GM12878 (cell line): ENCODE results near the gene MAPRE2. TPM values are rescaled to one million over a fixed set of nuclear protein-coding genes. Genes with fewer than 3 reads are reported as not detected.
A peak's percentile ranks its signal among the peaks of the same experiment; 100 is the strongest.

ENCODE experiments used
- ATAC-seq: fragments of 200-7000 bp; cut with Tn5 transposase; 3 replicates; pipeline ENCODE4 v1.9.1; 2020; ENCODE audit warnings: mild to moderate bottlenecking, moderate library complexity
- BruUV-seq: library from RNA; stranded (reverse); fragments of 400-500 nt; replicated peaks from 2 replicates; lab custom pipeline; 2021; lab: Mats Ljungman, UMichigan
- CTCF ChIA-PET: fragments of 300-600 bp; sonication (Branson Sonifier 250); formaldehyde crosslinking; extraction: SDS; loops from one replicate; lab custom pipeline; 2021; ENCODE audit warnings: inconsistent platforms; lab: Yijun Ruan, JAX
- POLR2A ChIA-PET: fragments of 350-600 bp; formaldehyde crosslinking; extraction: SDS; loops from one replicate; lab custom pipeline; 2021; ENCODE audit warnings: inconsistent platforms; lab: Charles Lee
- RAD21 ChIA-PET: fragments of 300-600 bp; sonication (Branson Sonifier 250); formaldehyde crosslinking; loops from one replicate; lab custom pipeline; 2023; ENCODE audit warnings: antibody characterized with exemption; ENCODE audit not compliant: unreplicated experiment; lab: Charles Lee
- SMC1A ChIA-PET: fragments of 300-600 bp; sonication (Branson Sonifier 250); formaldehyde crosslinking; loops from one replicate; lab custom pipeline; 2023; ENCODE audit not compliant: unreplicated experiment, uncharacterized antibody; lab: Charles Lee
- DNase-seq: peaks from one replicate; pipeline ENCODE4 v3.0.0-alpha.2; 2011; ENCODE audit warnings: low read depth, low spot score
- FAIRE-seq: peaks from 3 replicates; lab custom pipeline; 2011; peaks lifted over from hg19 to GRCh38; lab: Jason Lieb, UNC
- H2AFZ ChIP-seq: 2 replicates; pipeline ENCODE4 v1.6.0; 2011; ENCODE audit warnings: low read depth, low read length, control low read depth; ENCODE audit not compliant: control insufficient read depth
- H3K27ac ChIP-seq: 2 replicates; pipeline ENCODE4 v1.5.1; 2011; ENCODE audit warnings: control low read depth; ENCODE audit not compliant: control insufficient read depth, insufficient read depth
- H3K27me3 ChIP-seq, 2 experiments: replicated peaks in 1 of 2; 2 replicates each; pipeline versions ENCODE4 v1.6.0 to v1.6.1; 2011; ENCODE audit warnings: low read length in 1 of 2; ENCODE audit not compliant: control insufficient read depth in 2 of 2, insufficient read depth in 2 of 2
- H3K36me3 ChIP-seq, 2 experiments: 2 replicates each; pipeline ENCODE4 v1.5.1; 2011; ENCODE audit warnings: low read length in 1 of 2; ENCODE audit not compliant: control insufficient read depth in 2 of 2, insufficient read depth in 2 of 2
- H3K4me1 ChIP-seq: 2 replicates; pipeline ENCODE4 v1.6.1; 2011; ENCODE audit warnings: mild to moderate bottlenecking, low read length, moderate library complexity, mixed read lengths; ENCODE audit not compliant: control insufficient read depth, insufficient read depth
- H3K4me2 ChIP-seq: 2 replicates; pipeline ENCODE4 v1.6.0; 2011; ENCODE audit warnings: control low read depth; ENCODE audit not compliant: control insufficient read depth, insufficient read depth
- H3K4me3 ChIP-seq: fragments of 200-600 bp; sonication (generic); 2 replicates; pipeline ENCODE4 v1.5.1; 2016
- H3K79me2 ChIP-seq: 2 replicates; pipeline ENCODE4 v1.6.0; 2011; ENCODE audit warnings: low read length; ENCODE audit not compliant: control insufficient read depth, insufficient read depth
- H3K9ac ChIP-seq: 2 replicates; pipeline ENCODE4 v1.8.0; 2011; ENCODE audit warnings: low read length, control low read depth, mixed read lengths; ENCODE audit not compliant: control insufficient read depth, insufficient read depth
- H3K9me3 ChIP-seq: replicated peaks from 3 replicates; pipeline ENCODE4 v1.5.1; 2011; ENCODE audit warnings: mild to moderate bottlenecking, low read length; ENCODE audit not compliant: control insufficient read depth, insufficient read depth
- H4K20me1 ChIP-seq: 2 replicates; pipeline ENCODE4 v1.6.0; 2011; ENCODE audit not compliant: control insufficient read depth, insufficient read depth
- BRCA1 ChIP-seq: IDR thresholded peaks from 2 replicates; pipeline ENCODE4 v1.6.1; 2011; ENCODE audit warnings: low read depth, low read length, improper control_type of control experiment
- CBFB ChIP-seq: IDR thresholded peaks from 2 replicates; pipeline ENCODE4 v1.6.1; 2016; ENCODE audit warnings: antibody characterized with exemption, low read depth
- EED ChIP-seq: sonication (generic); IDR thresholded peaks from 2 replicates; pipeline ENCODE4 v1.6.1; 2016; ENCODE audit warnings: antibody characterized with exemption, low read depth
- FOS ChIP-seq: IDR thresholded peaks from 3 replicates; pipeline ENCODE4 v1.6.1; 2011; ENCODE audit warnings: borderline replicate concordance; ENCODE audit not compliant: insufficient read length; ENCODE audit errors: extremely low read depth
- IKZF1 ChIP-seq: fragments of 450-650 bp; conservative IDR thresholded peaks from 2 replicates; pipeline ENCODE4 v1.6.1; 2017; ENCODE audit warnings: antibody characterized with exemption, mild to moderate bottlenecking
- JUNB ChIP-seq: IDR thresholded peaks from 2 replicates; pipeline ENCODE4 v1.6.1; 2016; ENCODE audit warnings: antibody characterized with exemption, mild to moderate bottlenecking
- LARP7 ChIP-seq: fragments of 450-650 bp; IDR thresholded peaks from 2 replicates; pipeline ENCODE4 v1.6.1; 2017; ENCODE audit warnings: mild to moderate bottlenecking
- MTA3 ChIP-seq: IDR thresholded peaks from 2 replicates; pipeline ENCODE4 v1.6.1; 2012; ENCODE audit warnings: low read length, inconsistent platforms, borderline replicate concordance
- NFIC ChIP-seq: IDR thresholded peaks from 2 replicates; pipeline ENCODE4 v1.6.1; 2012; ENCODE audit warnings: low read depth, mild to moderate bottlenecking, inconsistent platforms, low read length, moderate library complexity
- NRF1 ChIP-seq: conservative IDR thresholded peaks from 2 replicates; pipeline ENCODE4 v1.6.1; 2011; ENCODE audit warnings: mild to moderate bottlenecking, low read depth, low read length, improper control_type of control experiment
- POLR2A ChIP-seq: IDR thresholded peaks from 2 replicates; pipeline ENCODE4 v1.6.1; 2011; ENCODE audit warnings: low read depth, mild to moderate bottlenecking, low read length
- RBBP5 ChIP-seq: fragments of 200-600 bp; sonication (generic); conservative IDR thresholded peaks from 2 replicates; pipeline ENCODE4 v1.6.1; 2016
- RUNX3 ChIP-seq: IDR thresholded peaks from 2 replicates; pipeline ENCODE4 v1.6.1; 2012; ENCODE audit warnings: low read length, inconsistent platforms
- SMC3 ChIP-seq: IDR thresholded peaks from 2 replicates; pipeline ENCODE4 v1.6.1; 2011; ENCODE audit warnings: low read length, improper control_type of control experiment, borderline replicate concordance
- SPI1 ChIP-seq: IDR thresholded peaks from 2 replicates; pipeline ENCODE4 v1.6.1; 2011; ENCODE audit warnings: low read depth, mild to moderate bottlenecking, low read length, moderate library complexity, borderline replicate concordance; ENCODE audit not compliant: insufficient read depth
- ZNF622 ChIP-seq: fragments of 450-650 bp; IDR thresholded peaks from 2 replicates; pipeline ENCODE4 v1.6.1; 2017; ENCODE audit warnings: mild to moderate bottlenecking, inconsistent platforms
- ZNF687 ChIP-seq: fragments of 450-650 bp; IDR thresholded peaks from 2 replicates; pipeline ENCODE4 v1.6.1; 2017; ENCODE audit warnings: mild to moderate bottlenecking, moderate library complexity
- ZSCAN29 ChIP-seq: fragments of 450-650 bp; IDR thresholded peaks from 2 replicates; pipeline ENCODE4 v1.6.1; 2017; ENCODE audit warnings: mild to moderate bottlenecking, moderate library complexity
- ZZZ3 ChIP-seq: IDR thresholded peaks from 2 replicates; pipeline ENCODE4 v1.6.1; 2011; ENCODE audit warnings: low read depth; ENCODE audit not compliant: control insufficient read depth, insufficient read length
- WGBS: methylation state at CpG from one replicate; pipeline ENCODE4 v1.1.6; 2016; ENCODE audit warnings: low lambda C conversion rate; ENCODE audit not compliant: insufficient replicate concordance, insufficient coverage; ENCODE audit errors: missing lambda C conversion rate; 5-methylcytosine and 5-hydroxymethylcytosine counted together
- in situ Hi-C: fragments of 300-500 bp; cut with MboI; formaldehyde crosslinking; loops from 9 replicates; pipeline ENCODE4 v1.14.3; 2018; ENCODE audit warnings: mixed read lengths
- intact Hi-C: fragments of 100-400 bp; cut with micrococcal nuclease; formaldehyde crosslinking; loops from one replicate; pipeline ENCODE4 v1.14.2; 2022; ENCODE audit not compliant: unreplicated experiment
- polyA plus RNA-seq, 11 experiments: library from polyadenylated mRNA; depleted of rRNA in 4 of 11; unstranded in 6 of 11; stranded (reverse) in 5 of 11; fragments of >200 nt; fragmentation: Nextera tagmentation in 4 of 11; fragmentation: Illumina TruSeq in 1 of 11; extraction: Ambion mirVana in 4 of 11; extraction: Trizol in 1 of 11; gene quantifications; 1 replicate in 1 of 11; 2 replicates in 10 of 11; pipeline versions ENCODE4 v1.2.1 to v1.2.3, GENCODE V29; 2011 to 2016; ENCODE audit warnings: inconsistent platforms in 2 of 11, missing spikeins in 2 of 11, low read depth in 1 of 11
- total RNA-seq, 4 experiments: library from RNA; depleted of rRNA in 3 of 4; stranded (reverse); fragments of >200 nt in 3 of 4; fragmentation: Illumina TruSeq in 1 of 4; extraction: Trizol in 1 of 4; gene quantifications; 2 replicates each; pipeline versions ENCODE4 v1.2.1 to v1.2.3, GENCODE V29; 2013 to 2021
- TF ChIP-seq, protein P1 (sequence below): IDR thresholded peaks from 2 replicates; pipeline ENCODE4 v1.6.1; 2011; ENCODE audit warnings: low read depth, low read length, improper control_type of control experiment, borderline replicate concordance
- TF ChIP-seq, protein P2 (sequence below): IDR thresholded peaks from 2 replicates; pipeline ENCODE4 v1.6.1; 2012; ENCODE audit warnings: low read length, inconsistent platforms

MAPRE2 gene
- total and polyA plus RNA-seq, 10 of the 15 experiments (the other 5 are each of a cell fraction or from before 2014, with no cell fraction given): 11.0 to 50.6 (median 24.0) TPM

- Histone ChIP-seq H3K9ac (no peak overlapping the region), H3K36me3 (no peaks in the 10 kb centered on the region), H3K4me1 (0 out of 2 replicates have a peak, but pooled peaks cover 1% of the 10 kb centered on the region), H3K9me3 (no peaks in the 10 kb centered on the region), H3K27me3 (no peaks in the 10 kb centered on the region), H4K20me1 (no peaks in the 10 kb centered on the region), H3K79me2 (no peaks in the 10 kb centered on the region), H2AFZ (no peak overlapping the region), H3K27ac (no peak overlapping the region), H3K4me2 (no peak overlapping the region), H3K4me3 (no peak overlapping the region)
- DNase-seq (no peak), ATAC-seq (peak; percentile 49), FAIRE-seq (no peak)
- intact Hi-C loops: no loop called here
- RAD21 ChIA-PET: no interaction called here
- in situ Hi-C loops: no loop called here
- BruUV-seq: no TSS peak
- 40% methylated on average over 9 of the region's 12 CpGs for WGBS
- SMC1A ChIA-PET: no interaction called here
- POLR2A ChIA-PET: interaction anchor here (0.6 to 0.7 kb wide), 3 partner anchors 8 to 194 kb away, joined by 3 read pairs; no protein-coding TSS in a partner anchor
- CTCF ChIA-PET: interaction anchor here (1.4 to 1.6 kb wide), 2 partner anchors 10 to 15 kb away, joined by 3 to 4 read pairs; no protein-coding TSS in a partner anchor
- no peak for TF ChIP-seq LARP7
- TF ChIP-seq CBFB: 0 out of 2 replicates have a peak, but pooled peaks have one; percentile 45
- TF ChIP-seq NRF1: no peak
- TF ChIP-seq, protein P1, sequence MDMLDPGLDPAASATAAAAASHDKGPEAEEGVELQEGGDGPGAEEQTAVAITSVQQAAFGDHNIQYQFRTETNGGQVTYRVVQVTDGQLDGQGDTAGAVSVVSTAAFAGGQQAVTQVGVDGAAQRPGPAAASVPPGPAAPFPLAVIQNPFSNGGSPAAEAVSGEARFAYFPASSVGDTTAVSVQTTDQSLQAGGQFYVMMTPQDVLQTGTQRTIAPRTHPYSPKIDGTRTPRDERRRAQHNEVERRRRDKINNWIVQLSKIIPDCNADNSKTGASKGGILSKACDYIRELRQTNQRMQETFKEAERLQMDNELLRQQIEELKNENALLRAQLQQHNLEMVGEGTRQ: no peak
- no peak for TF ChIP-seq FOS
- TF ChIP-seq ZNF622: no peak
- TF ChIP-seq POLR2A: no peak
- peak; percentile 71 for TF ChIP-seq SPI1
- TF ChIP-seq SMC3: no peak
- TF ChIP-seq IKZF1: no peak
- TF ChIP-seq, protein P2, sequence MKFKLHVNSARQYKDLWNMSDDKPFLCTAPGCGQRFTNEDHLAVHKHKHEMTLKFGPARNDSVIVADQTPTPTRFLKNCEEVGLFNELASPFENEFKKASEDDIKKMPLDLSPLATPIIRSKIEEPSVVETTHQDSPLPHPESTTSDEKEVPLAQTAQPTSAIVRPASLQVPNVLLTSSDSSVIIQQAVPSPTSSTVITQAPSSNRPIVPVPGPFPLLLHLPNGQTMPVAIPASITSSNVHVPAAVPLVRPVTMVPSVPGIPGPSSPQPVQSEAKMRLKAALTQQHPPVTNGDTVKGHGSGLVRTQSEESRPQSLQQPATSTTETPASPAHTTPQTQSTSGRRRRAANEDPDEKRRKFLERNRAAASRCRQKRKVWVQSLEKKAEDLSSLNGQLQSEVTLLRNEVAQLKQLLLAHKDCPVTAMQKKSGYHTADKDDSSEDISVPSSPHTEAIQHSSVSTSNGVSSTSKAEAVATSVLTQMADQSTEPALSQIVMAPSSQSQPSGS: peak; percentile 24; the same call in 1 of the 2 replicates
- TF ChIP-seq ZSCAN29: no peak
- no peak for TF ChIP-seq ZZZ3
- TF ChIP-seq RBBP5: no peak
- TF ChIP-seq JUNB: no peak
- TF ChIP-seq EED: peak; percentile 70
- TF ChIP-seq MTA3: no peak
- TF ChIP-seq ZNF687: no peak
- TF ChIP-seq RUNX3: peak; percentile 85
- TF ChIP-seq NFIC: 0 out of 2 replicates have a peak, but pooled peaks have one; percentile 41
- TF ChIP-seq BRCA1: no peak
These were observed 112.5 kb downstream of the MAPRE2 start for GRCh38 chr18:35153609-35154272.
